IMR-90 (cell line): ENCODE results near the gene C11orf54.

ENCODE experiments used
- MAFK ChIP-seq: IDR thresholded peaks from 2 replicates; pipeline ENCODE4 v1.6.1; 2012; ENCODE audit warnings: low read depth, low read length, improper control_type of control experiment
- NFE2L2 ChIP-seq: fragments of 150-350 bp; IDR thresholded peaks from 2 replicates; pipeline ENCODE4 v1.6.1; 2016; ENCODE audit warnings: low read depth, mild to moderate bottlenecking, low read length
- POLR2A ChIP-seq: IDR thresholded peaks from 2 replicates; pipeline ENCODE4 v1.6.1; 2012; ENCODE audit warnings: mild to moderate bottlenecking, low read depth, low read length
- SMC3 ChIP-seq: fragments of 150-350 bp; IDR thresholded peaks from 2 replicates; pipeline ENCODE4 v1.6.1; 2016; ENCODE audit warnings: low read depth, mild to moderate bottlenecking, antibody characterized with exemption, low read length, moderate library complexity
- TF ChIP-seq, protein P1 (sequence below): conservative IDR thresholded peaks from 2 replicates; pipeline ENCODE4 v1.5.1; 2012; ENCODE audit warnings: mild to moderate bottlenecking, low read depth, low read length, improper control_type of control experiment

- TF ChIP-seq NFE2L2 (no peak), MAFK (no peak), POLR2A (no peak), SMC3 (no peak)
- TF ChIP-seq, protein P1, sequence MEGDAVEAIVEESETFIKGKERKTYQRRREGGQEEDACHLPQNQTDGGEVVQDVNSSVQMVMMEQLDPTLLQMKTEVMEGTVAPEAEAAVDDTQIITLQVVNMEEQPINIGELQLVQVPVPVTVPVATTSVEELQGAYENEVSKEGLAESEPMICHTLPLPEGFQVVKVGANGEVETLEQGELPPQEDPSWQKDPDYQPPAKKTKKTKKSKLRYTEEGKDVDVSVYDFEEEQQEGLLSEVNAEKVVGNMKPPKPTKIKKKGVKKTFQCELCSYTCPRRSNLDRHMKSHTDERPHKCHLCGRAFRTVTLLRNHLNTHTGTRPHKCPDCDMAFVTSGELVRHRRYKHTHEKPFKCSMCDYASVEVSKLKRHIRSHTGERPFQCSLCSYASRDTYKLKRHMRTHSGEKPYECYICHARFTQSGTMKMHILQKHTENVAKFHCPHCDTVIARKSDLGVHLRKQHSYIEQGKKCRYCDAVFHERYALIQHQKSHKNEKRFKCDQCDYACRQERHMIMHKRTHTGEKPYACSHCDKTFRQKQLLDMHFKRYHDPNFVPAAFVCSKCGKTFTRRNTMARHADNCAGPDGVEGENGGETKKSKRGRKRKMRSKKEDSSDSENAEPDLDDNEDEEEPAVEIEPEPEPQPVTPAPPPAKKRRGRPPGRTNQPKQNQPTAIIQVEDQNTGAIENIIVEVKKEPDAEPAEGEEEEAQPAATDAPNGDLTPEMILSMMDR = no peak
Observed at GRCh38 chr11:93804879-93805278, 63.4 kb downstream of the C11orf54 start.
